Measurements from ENCODE around the gene THBS3. TPM values are rescaled to one million over a fixed set of nuclear protein-coding genes. Genes with fewer than 3 reads are reported as not detected.
"Not testable (repeated sequence)": the region's sequence is repeated elsewhere in the genome, so short reads cannot be mapped to it uniquely, and the experiment has no call there.

THBS3 gene
- total RNA-seq, 1 experiment from 2014 or later: 4.5 TPM

DNA sequence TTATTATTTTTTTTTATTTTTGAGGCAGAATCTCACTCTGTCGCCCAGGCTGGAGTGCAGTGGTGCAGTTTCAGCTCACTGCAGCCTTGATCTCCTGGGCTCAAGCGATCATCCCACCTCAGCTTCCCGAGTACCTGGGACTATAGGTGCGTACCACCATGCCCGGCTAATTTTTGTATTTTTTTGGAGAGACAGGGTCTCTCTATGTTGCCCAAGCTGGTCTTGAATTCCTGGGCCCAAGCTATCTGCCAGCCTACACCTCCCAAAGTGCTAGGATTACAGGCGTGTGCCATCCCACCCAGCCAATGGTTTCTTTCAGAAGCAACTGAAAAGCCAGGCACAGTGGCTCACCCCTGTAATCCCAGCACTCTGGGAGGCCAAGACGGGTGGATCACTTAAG is 36.9 kb downstream of the THBS3 start:
- no peaks in the 10 kb centered on the region for H3K27me3 ChIP-seq
- H3K36me3 ChIP-seq: no peaks in the 10 kb centered on the region
- no peak overlapping the region for H3K4me3 ChIP-seq
- H3K9me3 ChIP-seq (replicated peaks): no peaks in the 10 kb centered on the region
- DNase-seq: no peak
- H3K27ac ChIP-seq: no peak overlapping the region
- peaks cover 11% of the 10 kb centered on the region for H3K4me1 ChIP-seq

DNA sequence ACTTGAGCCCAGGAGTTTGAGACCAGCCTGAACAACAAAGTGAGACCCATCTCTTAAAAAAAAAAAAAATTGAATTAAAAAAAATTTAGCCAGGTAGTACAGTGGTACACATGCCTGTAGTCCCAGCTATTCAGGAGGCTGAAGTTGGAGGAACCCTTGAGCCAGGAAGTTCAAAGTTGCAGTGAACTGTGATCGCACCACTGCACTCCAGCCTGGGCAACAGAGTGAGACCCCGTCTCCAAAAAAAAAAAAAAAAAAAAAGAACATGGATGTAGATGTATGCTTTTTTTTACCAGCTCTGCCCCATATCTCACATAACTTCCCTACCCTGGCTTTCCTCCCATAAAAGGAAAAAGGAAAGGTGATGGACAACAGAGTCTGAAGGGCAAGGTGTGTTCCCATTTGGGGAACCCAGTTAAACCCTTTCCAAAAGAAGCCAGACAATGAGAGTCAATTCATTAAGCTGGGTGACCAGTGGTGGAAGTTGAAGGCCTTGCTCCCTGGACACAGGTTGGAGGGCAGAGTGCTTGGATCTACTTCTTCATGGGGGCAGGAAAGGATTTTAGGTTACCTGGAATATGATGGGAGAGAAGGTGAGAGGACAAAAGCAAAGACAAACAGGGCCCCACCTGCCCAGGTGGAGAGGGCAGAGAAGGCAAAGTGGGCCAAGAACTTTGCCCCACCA is 37.5 kb downstream of the THBS3 start:
- Histone ChIP-seq H3K9me3 (replicated peaks) (no peaks in the 10 kb centered on the region), H3K4me1 (peaks cover 11% of the 10 kb centered on the region), H3K4me3 (no peak overlapping the region), H3K27ac (no peak overlapping the region), H3K27me3 (no peaks in the 10 kb centered on the region), H3K36me3 (no peaks in the 10 kb centered on the region)
- no peak for DNase-seq

DNA sequence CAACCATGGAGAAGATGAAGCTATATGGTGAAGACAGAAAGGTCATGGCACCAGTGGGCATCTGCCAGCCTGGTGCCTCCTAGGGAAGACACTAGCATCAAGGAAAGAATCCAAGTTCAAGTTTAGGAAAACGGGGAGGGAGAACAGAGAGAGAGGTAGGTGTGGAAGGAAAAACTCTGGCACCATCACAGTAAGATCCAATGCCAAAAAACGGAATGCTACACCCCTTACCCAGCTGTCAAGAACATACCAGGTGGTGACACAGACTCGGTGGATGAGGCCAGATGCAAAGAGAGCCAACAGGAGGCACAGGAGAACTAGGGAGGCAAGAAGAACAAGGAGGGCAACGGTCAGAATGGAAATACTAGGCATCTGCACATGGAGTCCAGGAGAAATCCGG is 38.2 kb downstream of the THBS3 start:
- Histone ChIP-seq H3K36me3 (no peaks in the 10 kb centered on the region), H3K9me3 (replicated peaks) (no peaks in the 10 kb centered on the region), H3K4me1 (peaks cover 11% of the 10 kb centered on the region), H3K27me3 (no peaks in the 10 kb centered on the region), H3K4me3 (no peak overlapping the region), H3K27ac (no peak overlapping the region)
- DNase-seq: no peak

DNA sequence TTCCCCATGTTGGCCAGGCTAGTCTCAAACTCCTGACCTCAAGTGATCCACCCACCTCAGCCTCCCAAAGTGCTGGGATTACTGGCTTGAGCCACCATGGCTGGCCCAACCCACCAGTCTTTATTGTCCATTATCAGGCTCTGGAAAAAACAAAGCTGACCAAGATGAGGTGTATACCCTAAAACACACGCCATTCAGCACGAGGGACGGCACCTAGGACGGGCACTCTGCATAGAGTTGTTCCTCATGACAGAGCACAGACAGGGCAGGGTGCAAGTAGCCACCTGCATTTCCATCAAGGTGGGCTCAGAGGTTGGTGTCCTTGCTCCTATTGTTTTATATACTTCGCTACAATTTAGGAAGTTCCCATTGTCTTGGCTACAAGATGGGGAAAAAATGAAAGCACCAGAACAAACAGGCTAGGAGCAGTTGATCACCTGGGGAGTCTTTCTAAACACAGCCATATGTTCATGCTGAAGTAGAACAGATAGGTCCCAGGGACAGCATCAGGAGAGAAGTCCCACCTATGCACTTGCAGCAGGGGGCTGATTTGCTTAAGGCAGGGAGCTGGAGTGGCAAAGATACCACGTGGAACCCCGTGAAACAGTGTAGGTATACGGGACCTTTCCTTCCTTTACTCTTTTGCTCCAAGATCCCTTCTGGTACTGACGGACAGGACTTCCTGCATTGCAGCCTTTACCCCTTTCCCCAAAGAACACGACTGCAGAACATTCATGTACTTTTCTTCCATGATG is 39.1 kb downstream of the THBS3 start:
- no peaks in the 10 kb centered on the region for H3K9me3 ChIP-seq (replicated peaks)
- no peak for DNase-seq
- H3K27ac ChIP-seq: no peak overlapping the region
- peaks cover 11% of the 10 kb centered on the region for H3K4me1 ChIP-seq
- no peaks in the 10 kb centered on the region for H3K36me3 ChIP-seq
- no peaks in the 10 kb centered on the region for H3K27me3 ChIP-seq
- H3K4me3 ChIP-seq: no peak overlapping the region

DNA sequence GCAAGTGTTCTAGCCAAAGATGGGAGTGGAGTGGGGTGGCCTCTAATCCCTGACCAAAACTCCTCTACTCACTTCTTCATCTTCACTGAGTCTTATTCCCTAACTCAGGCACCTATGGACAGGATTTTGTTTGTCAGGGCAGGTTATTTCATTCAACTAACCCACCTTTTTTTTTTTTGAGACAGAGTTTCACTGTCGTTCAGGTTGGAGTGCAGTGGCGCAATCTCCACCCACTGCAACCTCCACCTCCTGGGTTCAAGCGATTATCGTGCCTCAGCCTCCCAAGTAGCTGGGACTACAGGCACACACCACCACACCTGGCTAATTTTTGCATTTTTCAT is 39.6 kb downstream of the THBS3 start:
- not testable (repeated sequence) for H3K27me3 ChIP-seq; H3K27ac ChIP-seq; H3K9me3 ChIP-seq (replicated peaks); H3K36me3 ChIP-seq; DNase-seq; H3K4me1 ChIP-seq; H3K4me3 ChIP-seq

DNA sequence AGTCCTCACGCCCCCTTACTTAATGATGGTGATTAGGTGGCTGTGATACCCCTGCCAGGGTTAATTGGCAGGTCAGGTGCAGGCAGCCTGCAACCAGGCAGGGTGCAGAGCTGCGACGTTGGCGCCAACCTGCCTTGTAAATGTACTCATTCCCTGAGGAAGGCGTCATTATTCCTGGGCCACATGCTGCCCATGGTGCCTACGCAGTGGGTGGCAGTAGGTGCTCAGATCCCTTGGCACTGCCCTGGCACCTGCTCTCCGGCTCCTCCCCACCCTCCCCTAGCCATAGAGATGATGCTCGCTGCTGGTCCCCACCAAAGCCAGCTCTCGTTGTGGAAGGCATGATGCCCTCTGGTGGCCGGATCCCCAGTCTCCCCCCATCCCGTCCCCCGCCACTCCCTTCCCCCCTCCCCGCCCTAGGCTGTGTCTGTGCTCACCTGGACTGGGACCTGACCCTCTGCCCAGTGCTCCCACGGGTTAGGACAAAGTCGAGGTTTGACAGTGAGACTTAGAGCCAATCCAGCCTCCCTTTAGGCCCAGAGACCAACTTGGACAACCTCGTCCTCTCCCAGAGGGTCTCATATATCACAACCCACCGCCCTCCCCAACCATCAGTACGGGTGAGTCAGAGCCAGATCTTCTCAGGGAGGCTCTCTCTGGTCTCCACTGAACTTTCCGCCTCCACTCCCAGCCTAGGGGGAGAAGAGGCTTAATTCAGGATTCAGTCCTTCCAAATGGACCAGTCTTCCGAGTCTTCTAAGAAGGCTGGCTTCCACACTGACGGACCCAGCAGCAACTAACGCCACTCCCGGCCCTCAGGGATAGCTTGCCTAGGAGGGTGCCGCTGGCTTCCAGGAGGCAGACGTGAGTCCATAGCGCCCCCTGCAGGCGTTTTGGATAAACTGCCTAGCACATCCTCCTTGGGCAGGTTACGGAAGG is 40.3 kb downstream of the THBS3 start:
- peak overlapping the region; percentile 36 for H3K4me3 ChIP-seq
- no peaks in the 10 kb centered on the region for H3K36me3 ChIP-seq
- no peaks in the 10 kb centered on the region for H3K27me3 ChIP-seq
- peaks cover 8% of the 10 kb centered on the region; the same call in 1 of the 2 replicates for H3K4me1 ChIP-seq
- no peaks in the 10 kb centered on the region for H3K9me3 ChIP-seq (replicated peaks)
- DNase-seq: peak; percentile 82 to 94
- H3K27ac ChIP-seq: no peak overlapping the region

DNA sequence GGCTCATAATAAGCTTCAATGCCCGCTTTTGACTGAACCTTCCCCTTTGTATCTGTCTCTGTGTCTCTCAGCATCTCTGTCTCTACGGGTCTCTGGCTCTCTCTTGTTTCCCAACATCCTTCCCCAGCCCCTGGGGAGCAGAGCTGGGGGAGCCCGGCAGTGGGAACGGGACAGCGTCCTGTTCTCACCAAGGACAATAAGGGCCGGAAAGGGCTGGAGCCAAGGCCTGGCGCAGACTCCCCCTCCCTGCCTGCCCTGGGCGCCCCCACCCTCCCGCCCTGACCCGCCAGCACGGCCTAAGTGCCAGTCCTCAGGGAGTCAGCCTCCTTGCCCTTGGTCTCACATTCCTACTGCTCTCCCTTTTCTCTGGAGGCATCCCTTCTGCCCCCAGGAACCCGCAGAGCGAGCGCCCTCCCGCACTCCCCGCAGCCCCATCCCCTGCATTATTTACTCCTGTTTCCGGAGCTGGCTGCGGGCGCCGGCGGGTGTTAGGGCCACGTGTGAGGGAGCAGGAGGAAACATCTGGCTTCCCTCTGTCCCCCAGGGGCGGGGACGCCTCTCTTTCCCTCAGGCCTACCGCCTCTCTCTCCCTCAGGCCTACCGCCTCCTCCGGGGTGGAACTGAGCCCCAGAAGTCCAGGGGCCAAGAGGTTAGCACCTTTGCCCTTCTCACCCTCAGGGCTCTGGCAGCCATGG is 41.1 kb downstream of the THBS3 start:
- H3K4me1 ChIP-seq: peaks cover 3% of the 10 kb centered on the region; the same call in 1 of the 2 replicates
- DNase-seq: peak; percentile 36 to 59
- no peaks in the 10 kb centered on the region for H3K27me3 ChIP-seq
- no peaks in the 10 kb centered on the region for H3K9me3 ChIP-seq (replicated peaks)
- H3K4me3 ChIP-seq: peak overlapping the region; percentile 36
- H3K36me3 ChIP-seq: no peaks in the 10 kb centered on the region
- H3K27ac ChIP-seq: no peak overlapping the region

DNA sequence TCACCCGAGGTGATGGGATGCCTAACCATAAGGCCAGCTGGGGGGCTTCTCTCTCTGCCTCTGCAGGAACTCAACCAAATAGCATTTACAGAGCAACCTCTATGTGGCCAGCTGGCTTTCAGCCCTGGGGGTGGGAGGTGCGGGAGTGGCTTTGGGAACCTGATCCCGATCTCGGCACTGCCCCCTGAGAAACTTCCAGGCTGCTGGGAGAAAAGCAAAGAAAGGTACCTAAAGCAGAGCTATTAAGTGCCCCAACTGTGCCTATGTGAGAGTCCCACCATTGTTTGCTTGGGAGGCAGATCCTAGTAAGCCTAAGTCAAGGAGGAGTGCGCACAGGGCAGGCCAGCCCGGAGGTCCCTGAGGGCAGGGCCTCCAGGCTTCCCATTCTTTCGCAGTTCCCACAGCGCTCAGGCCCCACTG is 41.6 kb downstream of the THBS3 start:
- H3K27ac ChIP-seq: no peak overlapping the region
- peak in 1 of 2 experiments; percentile 35 for DNase-seq
- peaks cover 3% of the 10 kb centered on the region; the same call in 1 of the 2 replicates for H3K4me1 ChIP-seq
- H3K27me3 ChIP-seq: no peaks in the 10 kb centered on the region
- H3K36me3 ChIP-seq: no peaks in the 10 kb centered on the region
- peak overlapping the region; percentile 17; the same call in 1 of the 2 replicates for H3K4me3 ChIP-seq
- H3K9me3 ChIP-seq (replicated peaks): no peaks in the 10 kb centered on the region

DNA sequence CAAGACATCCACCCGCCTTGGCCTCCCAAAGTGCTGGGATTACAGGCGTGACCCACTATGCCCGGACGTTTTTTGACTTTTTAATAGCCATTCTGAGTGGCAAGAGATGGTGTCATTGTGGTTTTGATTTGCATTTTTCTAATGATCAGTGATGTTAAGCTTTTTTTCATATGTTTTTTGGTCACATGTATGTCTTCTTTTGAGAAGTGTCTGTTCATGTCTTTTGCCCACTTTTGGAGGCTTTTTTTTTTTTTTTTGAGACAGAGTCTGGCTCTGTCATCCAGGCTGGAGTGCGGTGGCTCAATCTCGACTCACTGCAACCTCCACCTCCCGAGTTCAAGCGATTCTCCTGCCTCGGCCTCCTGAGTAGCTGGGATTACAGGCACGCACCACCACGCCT is 43.1 kb downstream of the THBS3 start:
- H3K4me1 ChIP-seq; H3K4me3 ChIP-seq; H3K9me3 ChIP-seq (replicated peaks); H3K27ac ChIP-seq; DNase-seq; H3K36me3 ChIP-seq; H3K27me3 ChIP-seq: not testable (repeated sequence)

DNA sequence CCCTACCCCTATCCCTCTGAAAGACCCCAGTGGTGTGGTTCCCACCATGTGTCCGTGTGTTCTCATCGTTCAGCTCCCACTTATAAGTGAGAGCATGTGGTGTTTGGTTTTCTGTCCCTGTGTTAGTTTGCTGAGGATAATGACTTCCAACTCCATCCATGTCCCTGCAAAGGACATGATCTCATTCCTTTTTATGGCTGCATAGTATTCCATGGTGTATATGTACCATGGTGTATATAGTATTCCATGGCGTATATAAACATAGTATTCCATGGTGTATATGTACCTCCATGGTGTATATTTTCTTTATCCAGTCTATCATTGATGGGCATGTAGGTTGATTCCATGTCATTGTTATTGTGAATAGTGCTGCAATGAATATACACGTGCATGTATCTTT is 43.9 kb downstream of the THBS3 start:
- not testable (repeated sequence) for DNase-seq, H3K4me1 ChIP-seq, H3K27ac ChIP-seq

DNA sequence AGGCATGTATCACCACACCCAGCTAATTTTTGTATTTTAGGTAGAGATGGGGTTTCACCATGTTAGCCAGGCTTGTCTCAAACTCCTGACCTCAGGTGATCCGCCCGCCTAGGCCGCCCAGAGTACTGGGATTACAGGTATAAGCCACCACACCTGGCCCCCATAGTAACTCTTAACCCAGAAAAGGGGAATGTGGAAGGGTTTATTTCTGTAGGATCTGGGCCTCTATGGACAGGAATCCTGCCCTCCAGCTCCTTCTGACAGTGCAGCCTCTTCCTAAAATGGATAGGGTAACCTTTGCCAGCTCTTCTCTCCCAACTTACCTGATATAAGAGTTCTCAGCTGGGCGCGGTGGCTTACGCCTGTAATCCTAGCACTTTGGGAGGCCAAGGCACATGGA is 45.1 kb downstream of the THBS3 start:
- not testable (repeated sequence) for H3K4me3 ChIP-seq; H3K36me3 ChIP-seq; H3K4me1 ChIP-seq; H3K27ac ChIP-seq; H3K27me3 ChIP-seq; H3K9me3 ChIP-seq (replicated peaks); DNase-seq

More for the DNA sequence above, 43.9 kb downstream of the THBS3 start:
- H3K27me3 ChIP-seq; H3K9me3 ChIP-seq (replicated peaks); H3K36me3 ChIP-seq; H3K4me3 ChIP-seq: not testable (repeated sequence)

DNA sequence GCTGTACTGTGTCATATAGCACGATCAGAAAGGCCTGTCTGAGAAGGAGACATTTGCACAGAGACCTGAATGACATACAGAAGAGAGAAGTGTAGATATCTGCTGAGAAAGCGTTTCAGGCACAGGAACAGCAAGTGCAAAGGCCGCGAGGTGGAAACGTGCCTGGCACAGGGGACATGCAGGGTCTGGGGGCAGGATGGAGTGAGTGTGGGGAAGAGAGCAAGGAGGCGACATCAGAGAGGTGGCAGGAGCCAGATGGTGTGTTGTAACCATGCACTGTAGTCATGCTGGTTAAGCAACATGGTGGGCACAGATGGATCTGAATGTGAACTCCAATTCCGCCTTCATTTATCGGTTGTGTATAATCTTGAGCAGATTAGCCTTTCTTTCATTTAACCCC is 47.6 kb downstream of the THBS3 start:
- no peak for DNase-seq

DNA sequence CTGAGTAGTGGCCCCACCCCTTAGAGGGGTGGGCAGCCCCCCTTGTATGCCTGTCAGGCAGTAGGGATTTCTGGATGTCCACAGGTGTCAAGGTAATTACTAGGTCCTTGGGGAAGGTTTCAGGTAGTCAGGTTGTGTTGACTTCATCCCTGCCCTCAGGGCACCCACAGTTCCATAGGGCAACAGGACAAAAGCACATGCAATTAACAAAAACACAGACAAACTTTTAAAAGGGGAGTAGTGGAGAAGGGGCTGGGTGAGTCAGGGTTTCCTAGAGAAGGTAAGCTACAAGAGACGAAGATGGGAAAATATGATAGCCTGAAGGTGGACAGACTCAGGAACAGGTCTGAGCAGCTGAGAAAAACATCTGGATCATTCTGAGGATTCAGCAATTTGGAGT is 48.7 kb downstream of the THBS3 start:
- Histone ChIP-seq H3K4me3 (no peak overlapping the region), H3K27me3 (no peaks in the 10 kb centered on the region), H3K9me3 (replicated peaks) (no peaks in the 10 kb centered on the region), H3K36me3 (no peaks in the 10 kb centered on the region), H3K4me1 (no peaks in the 10 kb centered on the region), H3K27ac (no peak overlapping the region)
- DNase-seq: no peak

More for the DNA sequence above, 47.6 kb downstream of the THBS3 start:
- Histone ChIP-seq H3K9me3 (replicated peaks) (no peaks in the 10 kb centered on the region), H3K4me1 (no peaks in the 10 kb centered on the region), H3K36me3 (no peaks in the 10 kb centered on the region), H3K27ac (no peak overlapping the region), H3K4me3 (no peak overlapping the region), H3K27me3 (no peaks in the 10 kb centered on the region)

DNA sequence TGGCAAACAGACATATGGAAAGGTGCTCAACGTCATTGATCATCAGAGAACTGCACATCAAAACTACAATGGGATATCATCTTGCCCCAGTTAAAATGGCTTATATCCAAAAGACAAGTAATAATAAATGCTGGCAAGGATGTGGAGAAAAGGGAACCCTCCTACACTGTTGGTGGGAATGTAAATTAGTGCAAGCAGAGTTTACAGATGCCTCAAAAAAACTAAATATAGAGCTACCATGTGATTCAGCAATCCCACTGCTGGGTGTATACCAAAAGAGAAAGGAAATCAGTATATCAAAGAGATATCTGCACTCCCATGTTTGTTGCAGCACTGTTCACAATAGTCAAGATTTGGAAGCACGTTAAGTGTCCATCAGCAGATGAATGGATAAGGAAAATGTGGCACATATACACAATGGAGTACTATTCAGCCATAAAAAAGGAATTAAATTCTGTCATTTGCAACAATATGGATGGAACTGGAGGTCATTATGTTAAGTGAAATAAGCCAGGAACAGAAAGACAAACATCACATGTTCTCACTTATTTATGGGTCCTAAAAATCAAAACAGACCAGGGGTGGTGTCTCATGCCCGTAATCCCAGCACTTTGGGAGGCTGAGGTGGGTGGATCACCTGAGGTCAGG is 51.6 kb downstream of the THBS3 start:
- not testable (repeated sequence) for H3K36me3 ChIP-seq; H3K27ac ChIP-seq; H3K27me3 ChIP-seq; H3K9me3 ChIP-seq (replicated peaks); H3K4me3 ChIP-seq; H3K4me1 ChIP-seq; DNase-seq

Measured in SJCRH30 (cell line).